ENCODE results near the gene PVR. TPM values are rescaled to one million over a fixed set of nuclear protein-coding genes. Genes with fewer than 3 reads are reported as not detected.

Gene PVR
- total RNA-seq, 4 donors from 2014 or later = 26.2 to 49.0 (median 33.3) TPM

DNA sequence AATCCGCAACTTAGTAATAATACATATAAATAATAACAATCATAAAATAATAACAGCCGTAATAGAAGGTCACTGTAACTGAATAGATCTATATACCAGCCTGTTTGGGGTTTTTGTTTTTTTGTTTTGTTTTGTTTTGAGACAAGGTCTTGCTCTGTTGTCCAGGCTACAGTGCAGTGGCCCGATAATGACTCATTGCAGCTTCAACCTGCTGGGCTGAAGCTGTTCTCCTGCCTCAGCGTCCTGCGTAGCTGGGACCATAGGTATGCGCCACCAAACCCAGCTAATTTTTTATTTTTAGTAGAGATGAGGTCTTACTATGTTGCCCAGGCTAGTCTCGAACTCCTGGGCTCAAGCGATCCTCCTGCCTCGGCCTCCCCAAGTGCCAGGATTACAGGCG lies 29.4 kb upstream of the PVR start:
- no peak overlapping the region for H3K4me3 ChIP-seq
- WGBS, 2 donors (ENCODE audit: low coverage in 1 of 2) = 90 to 100% methylated on average over 4 to 10 of the region's 10 CpGs
- H3K36me3 ChIP-seq = no peaks in the 10 kb centered on the region
- no peaks in the 10 kb centered on the region for H3K27me3 ChIP-seq
- no peak overlapping the region for H3K27ac ChIP-seq
- TF ChIP-seq POLR2A (IDR thresholded peaks at IDR 0.05) (no peak), POLR2AphosphoS5 (IDR thresholded peaks at IDR 0.05) (no peak), EP300 (IDR thresholded peaks at IDR 0.05; ENCODE audit: low read depth) (no peak)
- TF ChIP-seq, protein P1, sequence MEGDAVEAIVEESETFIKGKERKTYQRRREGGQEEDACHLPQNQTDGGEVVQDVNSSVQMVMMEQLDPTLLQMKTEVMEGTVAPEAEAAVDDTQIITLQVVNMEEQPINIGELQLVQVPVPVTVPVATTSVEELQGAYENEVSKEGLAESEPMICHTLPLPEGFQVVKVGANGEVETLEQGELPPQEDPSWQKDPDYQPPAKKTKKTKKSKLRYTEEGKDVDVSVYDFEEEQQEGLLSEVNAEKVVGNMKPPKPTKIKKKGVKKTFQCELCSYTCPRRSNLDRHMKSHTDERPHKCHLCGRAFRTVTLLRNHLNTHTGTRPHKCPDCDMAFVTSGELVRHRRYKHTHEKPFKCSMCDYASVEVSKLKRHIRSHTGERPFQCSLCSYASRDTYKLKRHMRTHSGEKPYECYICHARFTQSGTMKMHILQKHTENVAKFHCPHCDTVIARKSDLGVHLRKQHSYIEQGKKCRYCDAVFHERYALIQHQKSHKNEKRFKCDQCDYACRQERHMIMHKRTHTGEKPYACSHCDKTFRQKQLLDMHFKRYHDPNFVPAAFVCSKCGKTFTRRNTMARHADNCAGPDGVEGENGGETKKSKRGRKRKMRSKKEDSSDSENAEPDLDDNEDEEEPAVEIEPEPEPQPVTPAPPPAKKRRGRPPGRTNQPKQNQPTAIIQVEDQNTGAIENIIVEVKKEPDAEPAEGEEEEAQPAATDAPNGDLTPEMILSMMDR (IDR thresholded peaks at IDR 0.05) = no peak
- H3K4me1 ChIP-seq = peaks cover 0 to 9% (median 3%) of the 10 kb centered on the region in 4 donors
- intact Hi-C loops (cut with DNase I; ENCODE audit: low total_unique reads) = no loop called here
- in situ Hi-C loops (cut with MboI; ENCODE audit: low pct_ligation_motif_present in 1 of 4, low pct_unique_long_range_greater_than_20kb in 1 of 4, low sequenced_read_pairs in 3 of 4) = no loop called here
- H3K9me3 ChIP-seq = no peaks in the 10 kb centered on the region
- DNase-seq = no peak

DNA sequence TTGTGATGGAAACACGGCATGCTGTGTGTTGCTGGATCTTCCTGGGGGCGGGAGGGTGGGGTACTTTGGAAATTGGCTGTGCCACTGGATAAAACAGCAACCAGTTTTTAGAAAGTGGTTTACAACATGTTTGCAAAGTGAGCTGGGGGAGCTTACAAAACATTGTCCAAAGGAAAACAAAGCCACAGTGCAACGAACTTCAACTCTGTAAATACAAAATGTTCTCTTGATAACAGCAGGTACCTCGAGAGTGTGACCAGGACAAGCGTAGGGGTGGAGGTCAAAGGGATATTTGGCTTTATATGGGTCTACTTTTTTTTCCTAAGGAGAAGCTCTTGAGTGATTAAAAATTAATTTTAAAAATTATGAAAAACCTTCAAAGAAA lies 27.9 kb upstream of the PVR start:
- no peak overlapping the region for H3K27ac ChIP-seq
- DNase-seq = no peak
- intact Hi-C loops (cut with DNase I; ENCODE audit: low total_unique reads) = no loop called here

DNA sequence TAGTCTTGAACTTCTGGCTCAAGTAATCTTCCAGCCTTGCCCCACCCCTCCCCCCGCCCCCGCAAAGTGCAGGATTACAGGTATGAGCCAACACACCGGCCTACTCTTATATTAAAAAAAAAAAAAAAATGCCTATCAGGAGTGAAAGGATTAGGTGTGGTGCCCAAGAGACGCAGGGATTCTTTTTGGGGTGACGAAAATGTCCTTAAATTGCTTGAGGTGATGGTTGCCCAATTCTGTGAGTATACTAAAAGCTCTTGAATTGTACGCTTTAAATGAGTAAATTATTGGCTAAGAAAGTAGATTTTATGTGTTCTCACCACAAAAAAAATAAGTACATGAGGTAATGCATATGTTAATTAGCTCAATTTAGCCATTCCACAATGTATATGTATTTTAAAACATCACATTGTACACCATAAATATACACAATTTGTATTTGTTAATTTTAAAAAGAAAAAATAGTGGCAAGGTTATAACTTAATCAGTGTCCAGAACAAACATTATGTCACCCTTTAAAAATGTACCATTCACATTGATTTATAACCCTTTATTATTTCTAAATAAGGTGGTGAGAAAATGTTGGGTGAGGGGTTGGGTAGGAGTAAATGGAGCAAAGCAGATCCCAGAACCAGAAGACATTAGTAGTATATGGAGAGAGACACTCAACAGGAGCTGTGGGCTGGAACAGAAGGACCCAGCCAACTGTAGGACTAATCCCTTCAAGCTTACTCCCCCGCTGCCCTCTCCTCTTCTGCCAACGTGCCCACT lies 26.4 kb upstream of the PVR start:
- Histone ChIP-seq H3K4me3 (no peak overlapping the region), H3K4me1 (peaks cover 0 to 9% (median 3%) of the 10 kb centered on the region in 4 donors), H3K9me3 (no peaks in the 10 kb centered on the region), H3K27me3 (no peaks in the 10 kb centered on the region), H3K27ac (no peak overlapping the region), H3K36me3 (no peaks in the 10 kb centered on the region)
- WGBS, 2 donors (ENCODE audit: low coverage in 1 of 2) = 82 to 89% methylated on average over 5 to 8 of the region's 8 CpGs
- intact Hi-C loops (cut with DNase I; ENCODE audit: low total_unique reads) = no loop called here
- DNase-seq = no peak
- TF ChIP-seq EP300 (IDR thresholded peaks at IDR 0.05; ENCODE audit: low read depth) (no peak), POLR2AphosphoS5 (IDR thresholded peaks at IDR 0.05) (no peak)
- in situ Hi-C loops (cut with MboI; ENCODE audit: low pct_ligation_motif_present in 1 of 4, low pct_unique_long_range_greater_than_20kb in 1 of 4, low sequenced_read_pairs in 3 of 4) = no loop called here

More for the DNA sequence above, 27.9 kb upstream of the PVR start:
- in situ Hi-C loops (cut with MboI; ENCODE audit: low pct_ligation_motif_present in 1 of 4, low pct_unique_long_range_greater_than_20kb in 1 of 4, low sequenced_read_pairs in 3 of 4) = no loop called here
- Histone ChIP-seq H3K4me3 (no peak overlapping the region), H3K9me3 (no peaks in the 10 kb centered on the region), H3K4me1 (peaks cover 0 to 9% (median 3%) of the 10 kb centered on the region in 4 donors), H3K36me3 (no peaks in the 10 kb centered on the region), H3K27me3 (no peaks in the 10 kb centered on the region)
- no peak for TF ChIP-seq EP300 (IDR thresholded peaks at IDR 0.05; ENCODE audit: low read depth)
- TF ChIP-seq, protein P1 (IDR thresholded peaks at IDR 0.05) = no peak
- TF ChIP-seq POLR2A (IDR thresholded peaks at IDR 0.05) = no peak
- TF ChIP-seq POLR2AphosphoS5 (IDR thresholded peaks at IDR 0.05) = no peak
- 34 to 45% methylated on average over 3 to 5 of the region's 5 CpGs for WGBS, 2 donors (ENCODE audit: low coverage in 1 of 2)

DNA sequence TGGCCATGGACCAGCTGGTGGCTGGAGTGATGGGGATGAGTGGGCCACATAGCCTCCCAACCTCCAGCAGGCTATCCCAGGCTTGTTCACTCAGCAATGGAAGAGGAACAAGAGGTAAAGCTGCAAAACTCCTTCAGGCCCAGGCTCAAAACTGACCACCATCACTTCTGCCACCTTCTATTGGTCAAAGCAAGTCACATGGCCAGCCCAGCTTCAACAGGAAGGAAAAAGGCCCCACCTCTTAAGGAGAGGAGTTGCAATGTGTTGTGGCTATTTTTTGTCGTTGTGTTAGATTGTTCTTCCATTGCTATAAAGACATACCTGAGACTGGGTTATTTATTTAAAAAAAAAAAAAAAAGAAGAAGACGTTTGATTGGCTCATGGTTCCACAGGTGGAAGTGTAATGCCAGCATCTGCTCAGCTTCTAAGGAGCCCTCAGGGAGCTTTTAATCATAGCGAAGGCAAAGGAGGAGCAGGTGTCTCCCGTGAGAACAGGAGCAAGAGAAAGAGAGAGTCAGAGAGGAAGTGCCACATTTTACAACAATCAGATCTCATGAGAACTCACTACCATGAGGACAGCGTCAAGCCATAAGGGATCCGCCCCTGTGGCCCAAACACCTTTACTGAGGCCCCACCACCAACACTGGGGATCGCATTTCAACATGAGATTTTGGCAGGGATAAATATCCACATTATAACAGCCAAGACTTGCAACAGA lies 24.9 kb upstream of the PVR start:
- WGBS, 2 donors (ENCODE audit: low coverage in 1 of 2) = 69 to 73% methylated on average over 4 to 7 of the region's 7 CpGs
- no peak overlapping the region for H3K4me3 ChIP-seq
- peaks cover 0 to 9% (median 4%) of the 10 kb centered on the region in 4 donors for H3K4me1 ChIP-seq
- TF ChIP-seq POLR2A (IDR thresholded peaks at IDR 0.05) (no peak), POLR2AphosphoS5 (IDR thresholded peaks at IDR 0.05) (no peak), EP300 (IDR thresholded peaks at IDR 0.05; ENCODE audit: low read depth) (no peak)
- TF ChIP-seq, protein P1 (IDR thresholded peaks at IDR 0.05) = no peak
- no peaks in the 10 kb centered on the region for H3K36me3 ChIP-seq
- in situ Hi-C loops (cut with MboI; ENCODE audit: low pct_ligation_motif_present in 1 of 4, low pct_unique_long_range_greater_than_20kb in 1 of 4, low sequenced_read_pairs in 3 of 4) (no loop called here), intact Hi-C loops (cut with DNase I; ENCODE audit: low total_unique reads) (no loop called here)
- H3K27me3 ChIP-seq = no peaks in the 10 kb centered on the region
- no peak overlapping the region for H3K27ac ChIP-seq
- no peak for DNase-seq
- no peaks in the 10 kb centered on the region for H3K9me3 ChIP-seq
